GM23338 (cell line): Measurements from ENCODE around the gene NUDT6. TPM values are rescaled to one million over a fixed set of nuclear protein-coding genes. Genes with fewer than 3 reads are reported as not detected.

Source experiments
- ATAC-seq: fragments of 200-7000 bp; cut with Tn5 transposase; 3 replicates; pipeline ENCODE4 v1.9.1; 2020
- DNase-seq: peaks from one replicate; pipeline ENCODE4 v3.0.0-alpha.2; 2015; ENCODE audit warnings: low spot score
- H2AFZ ChIP-seq: fragments of 200-600 bp; sonication (generic); 2 replicates; pipeline ENCODE4 v1.8.0; 2016; ENCODE audit warnings: antibody characterized with exemption, mild to moderate bottlenecking, moderate library complexity
- H3F3A ChIP-seq: fragments of 200-600 bp; sonication (generic); replicated peaks from 2 replicates; pipeline ENCODE4 v1.8.0; 2017; ENCODE audit warnings: antibody characterized with exemption, mixed run types, low read depth
- H3K27ac ChIP-seq: fragments of 200-600 bp; sonication (generic); 2 replicates; pipeline ENCODE4 v1.6.1; 2016; ENCODE audit warnings: low read depth
- H3K27me3 ChIP-seq: fragments of 200-600 bp; sonication (generic); 2 replicates; pipeline ENCODE4 v1.8.0; 2016; ENCODE audit warnings: mild to moderate bottlenecking, mixed run types, moderate library complexity; ENCODE audit not compliant: insufficient read depth
- H3K36me3 ChIP-seq: fragments of 200-600 bp; sonication (generic); 2 replicates; pipeline ENCODE4 v1.8.0; 2016; ENCODE audit warnings: mild to moderate bottlenecking; ENCODE audit not compliant: insufficient read depth
- H3K4me1 ChIP-seq: fragments of 200-600 bp; sonication (generic); 2 replicates; pipeline ENCODE4 v1.8.0; 2016; ENCODE audit warnings: mild to moderate bottlenecking, moderate library complexity; ENCODE audit not compliant: insufficient read depth
- H3K4me2 ChIP-seq: fragments of 200-600 bp; sonication (generic); 2 replicates; pipeline ENCODE4 v1.7.1; 2017; ENCODE audit warnings: mixed run types
- H3K4me3 ChIP-seq: fragments of 200-600 bp; sonication (generic); 2 replicates; pipeline ENCODE4 v1.6.1; 2016; ENCODE audit warnings: mixed run types
- H3K79me2 ChIP-seq: fragments of 200-600 bp; sonication (generic); replicated peaks from 2 replicates; pipeline ENCODE4 v1.8.0; 2017; ENCODE audit warnings: mild to moderate bottlenecking; ENCODE audit not compliant: insufficient read depth
- H3K9me2 ChIP-seq: fragments of 200-600 bp; sonication (generic); 2 replicates; pipeline ENCODE4 v1.8.0; 2017; ENCODE audit not compliant: insufficient read depth
- H4K20me1 ChIP-seq: fragments of 200-600 bp; sonication (generic); replicated peaks from 2 replicates; pipeline ENCODE4 v1.8.0; 2017; ENCODE audit warnings: mild to moderate bottlenecking; ENCODE audit not compliant: insufficient read depth
- H3K27ac Mint-ChIP-seq: 2 replicates; pipeline ENCODE4 v1.8.0; 2020; ENCODE audit warnings: inconsistent platforms, mild to moderate bottlenecking, moderate library complexity, mixed read lengths
- H3K27me3 Mint-ChIP-seq: 3 replicates; pipeline ENCODE4 v1.8.0; 2022; ENCODE audit warnings: low read depth, mild to moderate bottlenecking, moderate library complexity, mixed read lengths, inconsistent platforms; ENCODE audit not compliant: insufficient read depth, poor library complexity
- H3K36me3 Mint-ChIP-seq: 3 replicates; pipeline ENCODE4 v1.8.0; 2021; ENCODE audit warnings: low read depth, mild to moderate bottlenecking, inconsistent platforms, moderate library complexity, mixed read lengths
- H3K4me1 Mint-ChIP-seq: 3 replicates; pipeline ENCODE4 v1.8.0; 2020; ENCODE audit warnings: mild to moderate bottlenecking, inconsistent platforms, mixed read lengths
- H3K4me3 Mint-ChIP-seq: 3 replicates; pipeline ENCODE4 v1.8.0; 2021; ENCODE audit warnings: moderate library complexity, mild to moderate bottlenecking, inconsistent platforms, mixed read lengths
- H3K9me3 Mint-ChIP-seq: 3 replicates; pipeline ENCODE4 v1.8.0; 2020; ENCODE audit warnings: moderate library complexity, mild to moderate bottlenecking, inconsistent platforms, mixed read lengths
- EZH2 ChIP-seq: fragments of 200-600 bp; sonication (generic); IDR thresholded peaks from one replicate; pipeline ENCODE4 v1.8.0; 2017; ENCODE audit warnings: antibody characterized with exemption, mild to moderate bottlenecking, low read depth; ENCODE audit not compliant: unreplicated experiment
- NANOG ChIP-seq: IDR thresholded peaks from 2 replicates; pipeline ENCODE4 v1.6.1; 2016; ENCODE audit warnings: antibody characterized with exemption, borderline replicate concordance
- POLR2AphosphoS5 ChIP-seq: IDR thresholded peaks from 2 replicates; pipeline ENCODE4 v1.6.1; 2016; ENCODE audit warnings: antibody characterized with exemption, low read depth
- STAT1 ChIP-seq: IDR thresholded peaks from one replicate; pipeline ENCODE4 v1.6.1; 2016; ENCODE audit warnings: antibody characterized with exemption; ENCODE audit not compliant: unreplicated experiment
- ZNF114 ChIP-seq: fragments of 250-450 bp; sonication (Bioruptor Pico); IDR thresholded peaks from 2 replicates; pipeline ENCODE4 v1.5.0; 2020; ENCODE audit warnings: mild to moderate bottlenecking, moderate library complexity
- ZNF331 ChIP-seq: fragments of 250-450 bp; sonication (Bioruptor Pico); IDR thresholded peaks from 2 replicates; pipeline ENCODE4 v1.5.0; 2020; ENCODE audit warnings: low read depth, mild to moderate bottlenecking, moderate library complexity
- polyA plus RNA-seq: library from polyadenylated mRNA; unstranded; fragments of >200 nt; fragmentation: Nextera tagmentation; extraction: Ambion mirVana; gene quantifications from 2 replicates; pipeline ENCODE4 v1.2.1, GENCODE V29; 2016
- total RNA-seq: library from RNA; depleted of rRNA; stranded (reverse); fragments of >200 nt; shearing (Covaris generic); gene quantifications from 2 replicates; pipeline ENCODE4 v1.2.3, GENCODE V29; 2014
- TF ChIP-seq, protein P1 (sequence below): IDR thresholded peaks from 2 replicates; pipeline ENCODE4 v1.6.1; 2016; ENCODE audit warnings: antibody characterized with exemption
- TF ChIP-seq, protein P2 (sequence below): IDR thresholded peaks from one replicate; pipeline ENCODE4 v1.6.1; 2018; ENCODE audit warnings: antibody characterized with exemption; ENCODE audit not compliant: unreplicated experiment

The NUDT6 gene
- total and polyA plus RNA-seq, 2 experiments from 2014 or later: 4.9 to 9.1 TPM

GRCh38 chr4:122855353-122855890 lies 67.0 kb downstream of the NUDT6 start:
- H3K36me3 ChIP-seq: no peaks in the 10 kb centered on the region
- Mint-ChIP-seq H3K36me3 (peaks cover 11% of the 10 kb centered on the region), H3K4me3 (no peak overlapping the region), H3K4me1 (peaks cover 82% of the 10 kb centered on the region), H3K27ac (no peak overlapping the region), H3K9me3 (no peaks in the 10 kb centered on the region), H3K27me3 (peaks cover 4% of the 10 kb centered on the region)
- TF ChIP-seq ZNF114: no peak
- peaks cover 100% of the 10 kb centered on the region for H3K79me2 ChIP-seq
- no peaks in the 10 kb centered on the region for H3K9me2 ChIP-seq
- peak overlapping the region; percentile 66 for H3K4me2 ChIP-seq
- no peak overlapping the region for H2AFZ ChIP-seq
- peak overlapping the region; percentile 83 for H3K27ac ChIP-seq
- DNase-seq: no peak
- H3K4me3 ChIP-seq: 0 out of 2 replicates have a peak overlapping the region, but pooled peaks have one; percentile 20
- H3K4me1 ChIP-seq: peaks cover 90% of the 10 kb centered on the region
- peaks cover 64% of the 10 kb centered on the region for H4K20me1 ChIP-seq
- H3K27me3 ChIP-seq: no peaks in the 10 kb centered on the region
- ATAC-seq: no peak
- H3F3A ChIP-seq: no peaks in the 10 kb centered on the region

GRCh38 chr4:122854447-122855352 lies 67.7 kb downstream of the NUDT6 start:
- TF ChIP-seq ZNF114 (no peak), POLR2AphosphoS5 (no peak), STAT1 (no peak), NANOG (no peak), ZNF331 (CRISPR knock-in tag) (no peak), EZH2 (no peak)
- TF ChIP-seq, protein P1, sequence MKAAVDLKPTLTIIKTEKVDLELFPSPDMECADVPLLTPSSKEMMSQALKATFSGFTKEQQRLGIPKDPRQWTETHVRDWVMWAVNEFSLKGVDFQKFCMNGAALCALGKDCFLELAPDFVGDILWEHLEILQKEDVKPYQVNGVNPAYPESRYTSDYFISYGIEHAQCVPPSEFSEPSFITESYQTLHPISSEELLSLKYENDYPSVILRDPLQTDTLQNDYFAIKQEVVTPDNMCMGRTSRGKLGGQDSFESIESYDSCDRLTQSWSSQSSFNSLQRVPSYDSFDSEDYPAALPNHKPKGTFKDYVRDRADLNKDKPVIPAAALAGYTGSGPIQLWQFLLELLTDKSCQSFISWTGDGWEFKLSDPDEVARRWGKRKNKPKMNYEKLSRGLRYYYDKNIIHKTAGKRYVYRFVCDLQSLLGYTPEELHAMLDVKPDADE: no peak
- TF ChIP-seq, protein P2, sequence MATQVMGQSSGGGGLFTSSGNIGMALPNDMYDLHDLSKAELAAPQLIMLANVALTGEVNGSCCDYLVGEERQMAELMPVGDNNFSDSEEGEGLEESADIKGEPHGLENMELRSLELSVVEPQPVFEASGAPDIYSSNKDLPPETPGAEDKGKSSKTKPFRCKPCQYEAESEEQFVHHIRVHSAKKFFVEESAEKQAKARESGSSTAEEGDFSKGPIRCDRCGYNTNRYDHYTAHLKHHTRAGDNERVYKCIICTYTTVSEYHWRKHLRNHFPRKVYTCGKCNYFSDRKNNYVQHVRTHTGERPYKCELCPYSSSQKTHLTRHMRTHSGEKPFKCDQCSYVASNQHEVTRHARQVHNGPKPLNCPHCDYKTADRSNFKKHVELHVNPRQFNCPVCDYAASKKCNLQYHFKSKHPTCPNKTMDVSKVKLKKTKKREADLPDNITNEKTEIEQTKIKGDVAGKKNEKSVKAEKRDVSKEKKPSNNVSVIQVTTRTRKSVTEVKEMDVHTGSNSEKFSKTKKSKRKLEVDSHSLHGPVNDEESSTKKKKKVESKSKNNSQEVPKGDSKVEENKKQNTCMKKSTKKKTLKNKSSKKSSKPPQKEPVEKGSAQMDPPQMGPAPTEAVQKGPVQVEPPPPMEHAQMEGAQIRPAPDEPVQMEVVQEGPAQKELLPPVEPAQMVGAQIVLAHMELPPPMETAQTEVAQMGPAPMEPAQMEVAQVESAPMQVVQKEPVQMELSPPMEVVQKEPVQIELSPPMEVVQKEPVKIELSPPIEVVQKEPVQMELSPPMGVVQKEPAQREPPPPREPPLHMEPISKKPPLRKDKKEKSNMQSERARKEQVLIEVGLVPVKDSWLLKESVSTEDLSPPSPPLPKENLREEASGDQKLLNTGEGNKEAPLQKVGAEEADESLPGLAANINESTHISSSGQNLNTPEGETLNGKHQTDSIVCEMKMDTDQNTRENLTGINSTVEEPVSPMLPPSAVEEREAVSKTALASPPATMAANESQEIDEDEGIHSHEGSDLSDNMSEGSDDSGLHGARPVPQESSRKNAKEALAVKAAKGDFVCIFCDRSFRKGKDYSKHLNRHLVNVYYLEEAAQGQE: no peak
- Histone ChIP-seq H3K27ac (peak overlapping the region; percentile 83), H3K4me3 (0 out of 2 replicates have a peak overlapping the region, but pooled peaks have one; percentile 20), H2AFZ (no peak overlapping the region), H4K20me1 (peaks cover 61% of the 10 kb centered on the region), H3K27me3 (no peaks in the 10 kb centered on the region), H3K9me2 (no peaks in the 10 kb centered on the region), H3F3A (no peaks in the 10 kb centered on the region), H3K4me1 (peaks cover 91% of the 10 kb centered on the region), H3K36me3 (no peaks in the 10 kb centered on the region), H3K79me2 (peaks cover 100% of the 10 kb centered on the region), H3K4me2 (peak overlapping the region; percentile 66)
- Mint-ChIP-seq H3K27me3 (peaks cover 6% of the 10 kb centered on the region), H3K27ac (peak overlapping the region; percentile 58; the same call in 1 of the 2 replicates), H3K4me3 (no peak overlapping the region; the same call in 2 of the 3 replicates), H3K36me3 (peaks cover 11% of the 10 kb centered on the region), H3K4me1 (peaks cover 84% of the 10 kb centered on the region), H3K9me3 (no peaks in the 10 kb centered on the region)
- ATAC-seq (peak; percentile 15; the same call in 2 of the 3 replicates), DNase-seq (no peak)
